K562 (cell line): ENCODE measurements around the gene ZFP57. TPM values are rescaled to one million over a fixed set of nuclear protein-coding genes. Genes with fewer than 3 reads are reported as not detected.

Source experiments
- ADNP ChIP-seq: fragments of 200-800 bp; sonication (Bioruptor generic); IDR thresholded peaks from 2 replicates; pipeline ENCODE4 v1.6.1; 2016; ENCODE audit warnings: missing genetic modification characterization, missing compliant biosample characterization
- ARID3B ChIP-seq: fragments of 250-450 bp; sonication (Bioruptor Pico); IDR thresholded peaks from 2 replicates; pipeline ENCODE4 v1.4.0; 2020; ENCODE audit warnings: borderline replicate concordance
- BDP1 ChIP-seq: IDR thresholded peaks from 3 replicates; pipeline ENCODE4 v1.6.1; 2011; ENCODE audit not compliant: insufficient read length, insufficient read depth
- CAMTA2 ChIP-seq: fragments of 250-450 bp; sonication (Bioruptor Pico); conservative IDR thresholded peaks from 2 replicates; pipeline ENCODE4 v1.5.1; 2022
- CCAR2 ChIP-seq: fragments of 200-400 bp; formaldehyde crosslinking; IDR thresholded peaks from 2 replicates; pipeline ENCODE4 v1.6.1; 2017; ENCODE audit warnings: mild to moderate bottlenecking, low read depth, low read length
- CSDE1 ChIP-seq, 2 experiments: fragments of 450-650 bp; IDR thresholded peaks; 2 replicates each; pipeline ENCODE4 v1.6.1; 2016; ENCODE audit warnings: mild to moderate bottlenecking in 1 of 2
- E2F3 ChIP-seq: fragments of 250-450 bp; sonication (Bioruptor Pico); IDR thresholded peaks from 2 replicates; pipeline ENCODE4 v1.4.0; 2020; ENCODE audit warnings: mild to moderate bottlenecking
- FOXK1 ChIP-seq: sonication (generic); formaldehyde crosslinking; IDR thresholded peaks from 2 replicates; pipeline ENCODE4 v1.8.0; 2022; ENCODE audit warnings: missing genetic modification reagents, mild to moderate bottlenecking, borderline replicate concordance
- HDAC3 ChIP-seq: fragments of 450-650 bp; IDR thresholded peaks from 2 replicates; pipeline ENCODE4 v1.6.1; 2018; ENCODE audit warnings: borderline replicate concordance, mild to moderate bottlenecking, moderate library complexity; ENCODE audit not compliant: partially characterized antibody
- HIVEP1 ChIP-seq: fragments of 250-450 bp; sonication (Bioruptor Pico); IDR thresholded peaks from 2 replicates; pipeline ENCODE4 v1.4.0; 2020; ENCODE audit warnings: mild to moderate bottlenecking
- HOMEZ ChIP-seq: fragments of 250-450 bp; sonication (Bioruptor Pico); IDR thresholded peaks from 2 replicates; pipeline ENCODE4 v1.4.0; 2020; ENCODE audit warnings: mild to moderate bottlenecking, moderate library complexity
- MYC ChIP-seq, 2 experiments: fragments of 250-450 bp in 1 of 2; sonication (Bioruptor Pico) in 1 of 2; IDR thresholded peaks; 2 replicates each; pipeline versions ENCODE4 v1.5.1 to v1.6.1; 2012 to 2021; ENCODE audit warnings: low read depth in 2 of 2, borderline replicate concordance in 1 of 2, improper control_type of control experiment in 1 of 2, low read length in 1 of 2, mild to moderate bottlenecking in 1 of 2, moderate library complexity in 1 of 2
- NCOA4 ChIP-seq: fragments of 450-650 bp; IDR thresholded peaks from 2 replicates; pipeline ENCODE4 v1.6.1; 2018; ENCODE audit warnings: mild to moderate bottlenecking; ENCODE audit not compliant: partially characterized antibody
- POLR2B ChIP-seq: fragments of 450-650 bp; IDR thresholded peaks from 2 replicates; pipeline ENCODE4 v1.6.1; 2018; ENCODE audit warnings: low read depth; ENCODE audit not compliant: partially characterized antibody
- PPARD ChIP-seq: fragments of 250-450 bp; sonication (Bioruptor Pico); IDR thresholded peaks from 2 replicates; pipeline ENCODE4 v1.8.0; 2022; ENCODE audit warnings: inconsistent platforms, mild to moderate bottlenecking, moderate library complexity
- PRMT5 ChIP-seq: sonication (generic); formaldehyde crosslinking; IDR thresholded peaks from 2 replicates; pipeline ENCODE4 v1.5.0; 2020; ENCODE audit warnings: missing genetic modification reagents
- SRSF7 ChIP-seq: fragments of 200-400 bp; formaldehyde crosslinking; optimal IDR thresholded peaks from 2 replicates; pipeline ENCODE3; 2017; ENCODE audit warnings: mild to moderate bottlenecking, low read depth, low read length
- TSHZ1 ChIP-seq: fragments of 250-450 bp; sonication (Bioruptor Pico); IDR thresholded peaks from 2 replicates; pipeline ENCODE4 v1.4.0; 2020; ENCODE audit warnings: mild to moderate bottlenecking, moderate library complexity
- ZC3H11A ChIP-seq: IDR thresholded peaks from 2 replicates; pipeline ENCODE4 v1.6.1; 2012; ENCODE audit warnings: low read depth, low read length, improper control_type of control experiment
- ZNF449 ChIP-seq: fragments of 250-450 bp; sonication (Bioruptor Pico); IDR thresholded peaks from 2 replicates; pipeline ENCODE4 v1.8.0; 2022; ENCODE audit warnings: moderate library complexity, mild to moderate bottlenecking, inconsistent platforms
- polyA plus RNA-seq, 8 experiments: library from polyadenylated mRNA; depleted of rRNA in 4 of 8; stranded (reverse) in 5 of 8; unstranded in 3 of 8; fragments of >200 nt; fragmentation: Nextera tagmentation in 2 of 8; fragmentation: Illumina TruSeq in 1 of 8; extraction: Ambion mirVana in 2 of 8; extraction: Trizol in 1 of 8; gene quantifications; 2 replicates each; pipeline versions ENCODE4 v1.2.1 to v1.2.3, GENCODE V29; 2011 to 2014; ENCODE audit warnings: inconsistent platforms in 1 of 8, missing spikeins in 1 of 8
- total RNA-seq, 7 experiments: library from RNA; depleted of rRNA in 6 of 7; stranded (reverse); fragments of >200 nt in 6 of 7; fragmentation: Illumina TruSeq in 2 of 7; extraction: Trizol in 2 of 7; gene quantifications; 2 replicates each; pipeline versions ENCODE4 v1.2.1 to v1.2.3, GENCODE V29; 2011 to 2021; ENCODE audit warnings: low replicate concordance in 1 of 7

ZFP57 gene
- total and polyA plus RNA-seq, 9 of the 15 experiments (the other 6 are each of a cell fraction or from before 2014, with no cell fraction given), result 0.04 to 0.28 (median 0.13) TPM

- TF ChIP-seq TSHZ1 (no peak), PPARD (CRISPR knock-in tag) (no peak), PRMT5 (CRISPR knock-in tag) (no peak), ADNP (no peak), HOMEZ (CRISPR knock-in tag) (no peak), ZC3H11A (no peak), BDP1 (no peak), CAMTA2 (no peak), ARID3B (CRISPR knock-in tag) (no peak), CSDE1 (IDR thresholded peaks at IDR 0.05) (no peak), SRSF7 (no peak), POLR2B (peak; percentile 60), HIVEP1 (CRISPR knock-in tag) (no peak), MYC (IDR thresholded peaks at IDR 0.05; ENCODE audit: low read depth, low read length) (peak; percentile 95), MYC (CRISPR knock-in tag; IDR thresholded peaks at IDR 0.05; ENCODE audit: borderline replicate concordance, low read depth) (peak; percentile 1), HDAC3 (no peak), FOXK1 (CRISPR knock-in tag) (no peak), CCAR2 (no peak), ZNF449 (CRISPR knock-in tag) (no peak), NCOA4 (no peak), E2F3 (CRISPR knock-in tag) (no peak)
These were observed 52.3 kb downstream of the ZFP57 start (continued) for GRCh38 chr6:29628419-29629281.
